Natural killer cell (primary cell): ENCODE data around the gene FNDC3B. TPM values are rescaled to one million over a fixed set of nuclear protein-coding genes. Genes with fewer than 3 reads are reported as not detected.

Source experiments
- ATAC-seq, 3 donors: fragments of 150-1000 bp in 2 of 3; fragments of 200-7000 bp in 1 of 3; cut with Tn5 transposase; 1 replicate in 1 of 3; 2 replicates in 2 of 3; pipeline ENCODE4 v1.10.0; 2021; ENCODE audit warnings: mild to moderate bottlenecking in 2 of 3, moderate library complexity in 2 of 3
- DNase-seq, 2 donors: peaks; one replicate each; pipeline versions ENCODE4 v3.0.0 to v3.0.0-alpha.2; 2013 to 2021; ENCODE audit warnings: mixed read lengths in 1 of 2
- H3K27ac ChIP-seq: one replicate; pipeline ENCODE4 v1.5.1; 2013; ENCODE audit warnings: mild to moderate bottlenecking, low read length
- H3K27me3 ChIP-seq: one replicate; pipeline ENCODE4 v1.6.1; 2013; ENCODE audit warnings: low read length; ENCODE audit not compliant: control insufficient read depth, insufficient read depth
- H3K36me3 ChIP-seq: one replicate; pipeline ENCODE4 v1.6.1; 2013; ENCODE audit warnings: low read length; ENCODE audit not compliant: control insufficient read depth, insufficient read depth
- H3K4me1 ChIP-seq: one replicate; pipeline ENCODE4 v1.6.1; 2013; ENCODE audit warnings: low read length; ENCODE audit not compliant: control insufficient read depth, insufficient read depth
- H3K4me3 ChIP-seq: one replicate; pipeline ENCODE4 v1.5.1; 2013; ENCODE audit warnings: low read length
- H3K9me3 ChIP-seq: one replicate; pipeline ENCODE4 v1.6.1; 2013; ENCODE audit warnings: low read length; ENCODE audit not compliant: control insufficient read depth, insufficient read depth
- H3K27ac Mint-ChIP-seq, 2 donors: one replicate each; pipeline ENCODE4 v1.8.0; 2022; ENCODE audit warnings: mild to moderate bottlenecking in 2 of 2, mixed read lengths in 2 of 2, moderate library complexity in 1 of 2
- H3K27me3 Mint-ChIP-seq, 2 donors: one replicate each; pipeline ENCODE4 v1.8.0; 2022; ENCODE audit warnings: low read depth in 2 of 2, mixed read lengths in 2 of 2
- H3K36me3 Mint-ChIP-seq: one replicate; pipeline ENCODE4 v1.8.0; 2022; ENCODE audit warnings: mixed read lengths
- H3K4me1 Mint-ChIP-seq, 2 donors: one replicate each; pipeline ENCODE4 v1.8.0; 2022; ENCODE audit warnings: mixed read lengths in 2 of 2
- H3K4me3 Mint-ChIP-seq: one replicate; pipeline ENCODE4 v1.8.0; 2022; ENCODE audit warnings: mild to moderate bottlenecking, moderate library complexity, mixed read lengths
- H3K9me3 Mint-ChIP-seq, 2 donors: one replicate each; pipeline ENCODE4 v1.8.0; 2022; ENCODE audit warnings: mixed read lengths in 2 of 2
- WGBS: methylation state at CpG from one replicate; pipeline ENCODE4 v1.1.7; 2013; ENCODE audit warnings: missing lambda C conversion rate; ENCODE audit not compliant: insufficient coverage; 5-methylcytosine and 5-hydroxymethylcytosine counted together
- intact Hi-C: fragments of 100-400 bp; cut with micrococcal nuclease; formaldehyde crosslinking; loops from one replicate; pipeline ENCODE4 v1.14.2; 2022
- total RNA-seq, 4 donors: library from RNA; stranded (reverse); fragments of 120-200 nt in 1 of 4; gene quantifications; one replicate each; pipeline versions ENCODE4 v1.2.3 to v1.2.4, GENCODE V29; 2013 to 2022
- TF ChIP-seq, protein P1 (sequence below): fragments of 200-600 bp; IDR thresholded peaks from one replicate; pipeline ENCODE4 v1.8.0; 2022; ENCODE audit warnings: antibody characterized with exemption

The FNDC3B gene
- total RNA-seq, 3 donors from 2014 or later (not counting 1 experiment from before 2014, with no cell fraction given), result 154 to 214 (median 206) TPM

DNA sequence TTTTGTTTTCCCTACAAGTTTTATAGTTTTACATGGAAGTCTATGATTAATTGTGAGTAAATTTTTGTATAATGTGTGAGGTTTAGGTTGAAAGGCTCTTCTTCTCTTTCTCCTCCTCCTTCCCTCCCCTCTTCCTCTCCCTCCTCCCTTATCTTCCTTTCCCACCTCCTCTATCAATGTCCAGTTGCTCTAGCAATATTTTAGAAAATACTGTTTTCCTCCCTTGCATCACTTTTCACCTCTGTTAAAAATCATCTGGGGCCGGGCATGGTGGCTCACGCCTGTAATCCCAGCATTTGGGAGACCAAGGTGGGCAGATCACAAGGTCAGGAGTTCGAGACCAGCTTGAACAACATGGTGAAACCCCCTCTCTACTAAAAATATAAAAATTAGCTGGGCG lies 119.4 kb downstream of the FNDC3B start:
- intact Hi-C loops, result no loop called here
- Mint-ChIP-seq H3K36me3 (no peaks in the 10 kb centered on the region), H3K27me3 (no peaks in the 10 kb centered on the region), H3K4me3 (no peak overlapping the region), H3K9me3 (no peaks in the 10 kb centered on the region), H3K27ac (peak overlapping the region; percentile 3 to 88), H3K4me1 (peaks cover 71 to 81% of the 10 kb centered on the region in 2 donors)
- Histone ChIP-seq H3K27me3 (no peaks in the 10 kb centered on the region), H3K4me3 (no peak overlapping the region), H3K9me3 (no peaks in the 10 kb centered on the region), H3K4me1 (peaks cover 20% of the 10 kb centered on the region), H3K27ac (no peak overlapping the region), H3K36me3 (no peaks in the 10 kb centered on the region)
- TF ChIP-seq, protein P1, sequence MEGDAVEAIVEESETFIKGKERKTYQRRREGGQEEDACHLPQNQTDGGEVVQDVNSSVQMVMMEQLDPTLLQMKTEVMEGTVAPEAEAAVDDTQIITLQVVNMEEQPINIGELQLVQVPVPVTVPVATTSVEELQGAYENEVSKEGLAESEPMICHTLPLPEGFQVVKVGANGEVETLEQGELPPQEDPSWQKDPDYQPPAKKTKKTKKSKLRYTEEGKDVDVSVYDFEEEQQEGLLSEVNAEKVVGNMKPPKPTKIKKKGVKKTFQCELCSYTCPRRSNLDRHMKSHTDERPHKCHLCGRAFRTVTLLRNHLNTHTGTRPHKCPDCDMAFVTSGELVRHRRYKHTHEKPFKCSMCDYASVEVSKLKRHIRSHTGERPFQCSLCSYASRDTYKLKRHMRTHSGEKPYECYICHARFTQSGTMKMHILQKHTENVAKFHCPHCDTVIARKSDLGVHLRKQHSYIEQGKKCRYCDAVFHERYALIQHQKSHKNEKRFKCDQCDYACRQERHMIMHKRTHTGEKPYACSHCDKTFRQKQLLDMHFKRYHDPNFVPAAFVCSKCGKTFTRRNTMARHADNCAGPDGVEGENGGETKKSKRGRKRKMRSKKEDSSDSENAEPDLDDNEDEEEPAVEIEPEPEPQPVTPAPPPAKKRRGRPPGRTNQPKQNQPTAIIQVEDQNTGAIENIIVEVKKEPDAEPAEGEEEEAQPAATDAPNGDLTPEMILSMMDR, result no peak
- DNase-seq (no peak), ATAC-seq (no peak)
- WGBS, result 91% methylated on average over 4 of the region's 4 CpGs

DNA sequence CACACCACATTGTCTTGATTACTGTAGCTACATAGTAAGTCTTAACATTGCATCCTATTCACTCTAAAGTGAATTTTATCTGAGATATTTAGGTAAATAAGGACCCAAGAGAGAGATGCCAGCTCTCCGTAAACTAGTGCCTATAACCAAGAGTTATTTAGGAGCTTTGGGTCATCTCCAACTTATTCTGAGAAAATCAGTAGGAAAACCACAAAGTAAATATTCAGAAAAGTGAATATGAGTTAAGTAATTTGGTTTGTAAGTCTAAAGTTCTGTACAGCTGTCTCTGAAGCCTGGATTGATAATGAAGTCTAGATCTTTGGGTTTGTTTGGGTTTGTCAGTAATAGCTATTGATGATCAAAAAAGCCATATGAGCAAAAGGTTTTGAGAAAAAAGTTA lies 120.0 kb downstream of the FNDC3B start:
- Mint-ChIP-seq H3K27ac (peak overlapping the region; percentile 82 to 88), H3K9me3 (no peaks in the 10 kb centered on the region), H3K4me1 (peaks cover 65 to 82% of the 10 kb centered on the region in 2 donors), H3K36me3 (no peaks in the 10 kb centered on the region), H3K4me3 (no peak overlapping the region), H3K27me3 (no peaks in the 10 kb centered on the region)
- no peak overlapping the region for H3K27ac ChIP-seq
- no peaks in the 10 kb centered on the region for H3K36me3 ChIP-seq
- H3K4me3 ChIP-seq, result no peak overlapping the region
- 100% methylated on average over 1 of the region's 1 CpG for WGBS
- DNase-seq (no peak), ATAC-seq (no peak)
- intact Hi-C loops, result no loop called here
- no peaks in the 10 kb centered on the region for H3K9me3 ChIP-seq
- TF ChIP-seq, protein P1, result no peak
- H3K4me1 ChIP-seq, result peaks cover 14% of the 10 kb centered on the region
- H3K27me3 ChIP-seq, result no peaks in the 10 kb centered on the region

DNA sequence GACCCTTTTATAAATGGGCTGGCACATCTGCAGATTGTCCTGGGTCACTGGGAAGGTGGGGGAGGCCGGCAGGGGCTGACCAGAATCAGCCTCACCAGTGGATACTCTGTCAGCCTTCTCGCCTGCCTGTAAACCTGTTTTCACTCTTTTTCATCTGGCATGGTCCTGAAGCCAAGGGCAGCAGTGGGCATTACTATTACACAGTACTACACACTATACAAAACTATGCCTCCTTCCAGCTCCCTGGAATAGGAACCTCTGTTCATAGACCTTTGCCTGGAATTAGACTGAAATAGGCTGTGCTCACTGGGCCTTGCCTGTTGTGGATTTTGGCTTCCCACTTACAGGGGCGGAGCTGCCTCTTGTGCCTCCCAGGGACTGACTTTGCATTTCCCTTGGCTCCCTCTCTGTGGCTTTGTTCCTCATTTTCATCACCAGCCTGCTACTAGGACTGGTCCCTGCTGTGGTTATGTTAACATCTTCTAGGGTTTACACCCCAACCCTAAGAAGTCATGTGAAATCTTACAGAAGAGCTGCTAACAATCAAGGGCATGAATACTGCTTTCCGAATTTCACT lies 120.7 kb downstream of the FNDC3B start:
- 60% methylated on average over 4 of the region's 4 CpGs for WGBS
- Histone ChIP-seq H3K4me3 (no peak overlapping the region), H3K27me3 (no peaks in the 10 kb centered on the region), H3K9me3 (no peaks in the 10 kb centered on the region), H3K27ac (no peak overlapping the region), H3K36me3 (no peaks in the 10 kb centered on the region), H3K4me1 (peaks cover 8% of the 10 kb centered on the region)
- peak overlapping the region; percentile 26 for H3K4me3 Mint-ChIP-seq
- H3K27me3 Mint-ChIP-seq, result no peaks in the 10 kb centered on the region
- DNase-seq, result no peak
- ATAC-seq, result peak; percentile 57 to 72 (median 57)
- H3K9me3 Mint-ChIP-seq, result no peaks in the 10 kb centered on the region
- H3K27ac Mint-ChIP-seq, result peak overlapping the region; percentile 82 to 88
- no peaks in the 10 kb centered on the region for H3K36me3 Mint-ChIP-seq
- TF ChIP-seq, protein P1, result no peak
- peaks cover 59 to 82% of the 10 kb centered on the region in 2 donors for H3K4me1 Mint-ChIP-seq
- intact Hi-C loops, result no loop called here
